Measurements from ENCODE around the gene SYS1.
"Not testable (repeated sequence)": the region's sequence is repeated elsewhere in the genome, so short reads cannot be mapped to it uniquely, and the experiment has no call there.

The SYS1 gene

GRCh38 chr20:45340236-45340847, 22.6 kb upstream of the SYS1 start:
- no peak for DNase-seq

- DNase-seq: no peak
Measured at GRCh38 chr20:45340951-45341350, 22.0 kb upstream of the SYS1 start.

DNA sequence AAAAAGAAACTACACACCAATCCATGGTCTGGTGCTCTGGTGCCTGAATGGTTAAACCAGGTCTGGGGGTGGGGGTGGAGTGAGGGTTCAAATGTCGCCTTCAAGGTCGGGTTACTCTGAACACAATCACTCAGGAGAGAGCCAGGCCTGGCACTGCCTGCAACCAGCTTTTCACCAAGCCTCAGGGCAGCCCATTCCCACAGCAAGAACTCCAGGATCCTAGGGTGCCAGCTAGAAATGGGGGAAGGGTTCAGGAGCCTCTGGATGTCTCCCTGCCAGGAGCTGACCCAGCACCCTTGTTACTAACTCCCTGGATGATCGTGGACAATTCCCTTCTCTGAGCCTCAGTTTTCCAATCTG, 21.4 kb upstream of the SYS1 start:
- no peak for DNase-seq

GRCh38 chr20:45341939-45342854, 20.8 kb upstream of the SYS1 start:
- DNase-seq: no peak

GRCh38 chr20:45342855-45343531, 20.0 kb upstream of the SYS1 start:
- DNase-seq: no peak

DNA sequence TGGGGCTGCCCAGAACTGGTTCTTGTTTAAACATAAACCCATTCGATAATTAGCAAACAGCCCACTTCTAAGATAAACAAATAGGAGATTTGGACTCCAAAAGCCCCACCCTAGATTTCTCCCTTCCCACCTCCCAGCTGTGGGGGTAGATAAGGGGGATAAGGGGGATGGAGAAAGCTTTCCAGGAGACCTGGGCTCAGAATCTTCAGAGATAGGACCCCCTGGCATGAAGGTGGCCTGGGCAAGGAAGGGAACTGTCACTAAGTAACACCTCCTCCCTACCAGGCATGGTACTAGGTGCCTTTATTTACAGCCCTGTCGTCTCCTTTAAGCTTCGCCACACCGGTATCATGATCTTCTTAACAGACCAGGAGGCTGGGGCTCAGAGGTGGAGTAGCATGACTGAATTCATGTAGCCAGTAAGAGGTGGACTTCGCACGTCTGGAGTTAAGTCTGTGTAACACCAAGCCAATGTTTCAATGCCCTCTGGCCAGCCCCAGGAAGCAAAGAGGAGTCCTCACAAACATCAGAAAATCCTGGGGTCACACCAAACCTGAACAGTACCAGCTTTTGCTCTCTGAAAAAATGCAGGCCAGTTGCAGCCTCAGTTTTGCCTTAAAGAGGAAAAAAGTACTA, 19.3 kb upstream of the SYS1 start:
- DNase-seq: no peak

- no peak for DNase-seq
Measured at GRCh38 chr20:45344168-45344860, 18.6 kb upstream of the SYS1 start.

GRCh38 chr20:45345104-45345936, 17.6 kb upstream of the SYS1 start:
- DNase-seq: no peak

GRCh38 chr20:45346291-45346718, 16.7 kb upstream of the SYS1 start:
- DNase-seq: no peak

DNA sequence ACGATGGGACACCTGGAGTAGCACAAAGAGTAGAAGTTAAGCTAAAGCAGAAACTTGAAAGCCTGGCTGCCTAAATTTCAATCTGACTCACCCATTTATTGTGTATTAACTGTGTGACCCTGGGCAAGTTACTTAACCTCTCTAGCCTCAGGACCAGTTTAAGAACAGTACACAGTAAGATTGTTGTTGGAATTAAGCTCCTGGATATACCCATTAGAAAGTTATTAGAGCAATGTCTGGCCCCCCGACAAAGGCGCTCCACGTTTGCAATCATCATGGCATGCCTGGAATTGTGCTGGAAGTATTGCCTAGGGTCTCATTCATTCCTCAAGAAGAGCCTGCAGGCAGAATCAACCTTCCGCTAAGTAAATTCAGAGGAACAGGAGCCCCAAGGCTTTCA, 16.1 kb upstream of the SYS1 start:
- DNase-seq: no peak

DNA sequence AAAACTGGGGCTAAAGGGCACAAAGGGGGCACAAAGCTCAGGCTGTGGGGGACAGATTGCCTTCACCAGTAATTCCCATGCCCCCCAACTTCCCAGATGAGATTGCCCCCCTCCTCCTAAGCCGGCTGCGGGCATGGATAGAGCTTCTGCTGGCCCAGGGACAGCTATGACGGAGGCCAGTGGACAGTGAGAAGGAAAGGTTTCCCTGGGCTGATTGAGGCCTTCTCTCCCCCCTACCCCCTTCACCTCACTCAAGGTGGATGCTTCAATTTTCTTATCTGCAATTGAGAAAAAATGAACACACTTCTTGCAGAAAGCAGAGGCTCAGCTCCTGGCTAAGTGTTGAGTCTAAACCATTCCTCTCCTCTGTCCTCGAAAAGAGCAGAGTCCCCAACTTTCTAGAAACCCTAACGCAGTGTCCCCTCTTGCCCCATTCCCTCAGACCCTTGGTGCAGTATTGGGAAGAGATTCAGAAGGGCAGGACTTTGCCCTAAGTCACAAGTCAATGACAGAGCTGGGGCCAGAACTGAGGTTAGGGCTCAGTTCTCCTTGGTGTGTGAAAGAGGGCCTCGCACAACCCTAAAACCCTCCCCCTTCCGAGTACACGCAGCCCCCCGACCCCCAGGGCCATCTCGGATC, 15.5 kb upstream of the SYS1 start:
- no peak for DNase-seq

DNA sequence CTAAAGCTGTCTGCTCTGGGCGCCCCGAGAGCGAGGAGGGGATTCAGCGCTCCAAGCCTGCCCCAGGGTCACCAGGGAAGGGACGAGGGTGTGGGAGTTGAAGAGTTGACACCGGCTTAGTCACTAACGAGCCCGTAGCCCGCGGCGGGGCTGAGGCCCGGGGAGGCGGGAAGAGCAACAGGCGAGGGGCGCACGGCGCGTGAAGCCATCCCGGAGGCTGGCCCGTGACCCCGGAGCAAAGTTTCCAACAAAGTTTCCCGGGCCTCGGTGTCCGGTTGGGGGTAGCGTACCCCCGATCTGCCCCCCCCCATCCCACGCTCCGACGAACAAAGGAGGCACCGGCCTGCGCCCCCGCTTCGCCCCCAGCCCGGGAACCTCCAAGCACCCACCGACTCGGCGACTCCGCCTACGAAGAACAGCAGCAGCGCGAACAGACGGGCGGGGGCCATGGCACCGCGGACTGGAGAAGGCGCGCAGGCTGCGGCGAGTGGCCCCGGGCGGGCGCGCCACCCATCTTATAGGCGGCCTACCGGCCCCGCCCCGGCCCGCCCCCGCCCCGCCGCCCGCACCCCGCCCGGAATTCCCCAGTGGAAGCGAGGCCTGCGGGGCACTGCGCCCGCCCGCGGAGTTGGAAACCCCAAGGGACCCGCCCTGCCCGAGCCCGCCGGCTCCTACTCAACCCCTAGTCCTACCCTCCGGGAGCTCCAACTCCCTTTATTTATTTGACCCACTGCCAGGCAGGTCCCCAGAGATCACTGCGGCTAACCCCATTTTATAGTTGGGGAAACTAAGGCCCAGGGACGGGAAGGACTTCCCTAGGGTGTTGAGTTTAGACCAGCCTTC, 14.8 kb upstream of the SYS1 start, which contains the start of gene SDC4:
SDC4 (minus strand) TSS at position 489 of the 843 bp plus-strand sequence; CDS start at position 449, 40 bp downstream.
- no peak for DNase-seq

DNA sequence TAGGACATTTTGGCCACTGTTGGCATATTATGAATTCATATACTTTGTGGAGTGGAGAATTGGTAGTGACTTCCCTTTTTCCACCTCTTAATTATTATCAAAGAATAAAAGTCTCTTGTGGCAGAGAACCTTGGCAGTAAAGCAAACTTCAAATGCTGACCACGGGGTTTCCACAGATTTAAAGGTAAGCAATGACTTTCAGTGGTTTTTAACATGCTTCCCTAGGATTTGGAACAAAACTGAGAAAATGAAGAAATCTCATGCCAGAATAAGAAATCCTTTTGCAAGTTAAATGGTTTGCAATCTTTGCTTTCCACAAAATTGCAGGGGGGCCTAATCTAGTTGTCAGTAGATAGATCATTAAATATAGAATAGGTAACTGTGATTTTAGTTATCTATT, 12.7 kb upstream of the SYS1 start:
- DNase-seq: no peak

DNA sequence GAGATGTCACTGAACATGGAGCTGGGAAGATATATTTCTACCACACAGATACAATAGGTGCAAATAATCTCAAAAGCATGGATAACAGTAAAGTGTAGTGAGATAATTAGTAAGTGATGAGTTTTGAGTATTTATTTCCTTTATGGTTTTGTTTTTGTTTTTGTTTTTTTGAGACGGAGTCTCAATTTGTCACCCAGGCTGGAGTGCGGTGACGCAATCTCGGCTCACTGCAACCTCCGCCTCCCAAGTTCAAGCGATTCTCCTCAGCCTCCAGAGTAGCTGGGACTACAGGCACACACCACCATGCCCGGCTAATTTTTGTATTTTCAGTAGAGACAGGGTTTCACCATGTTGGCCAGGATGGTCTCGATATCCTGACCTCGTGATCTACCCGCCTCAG, 12.2 kb upstream of the SYS1 start:
- not testable (repeated sequence) for DNase-seq

- no peak for DNase-seq
Measured at GRCh38 chr20:45352729-45353128, 10.2 kb upstream of the SYS1 start.

GRCh38 chr20:45353746-45354145, 9.2 kb upstream of the SYS1 start:
- no peak for DNase-seq

- DNase-seq: no peak
Measured at GRCh38 chr20:45354423-45355208, 8.3 kb upstream of the SYS1 start.

GRCh38 chr20:45355209-45356084, 7.5 kb upstream of the SYS1 start:
- DNase-seq: no peak

Measured in SHP77 (cell line).